SK-N-MC (cell line): ENCODE measurements around the gene FADS1.

Source experiments
- EZH2 ChIP-seq: fragments of 200-600 bp; sonication (generic); IDR thresholded peaks from one replicate; pipeline ENCODE4 v1.6.1; 2017; ENCODE audit warnings: antibody characterized with exemption
- FOXP2 ChIP-seq: optimal IDR thresholded peaks from 2 replicates; pipeline ENCODE3; 2011; ENCODE audit warnings: mild to moderate bottlenecking, moderate library complexity; ENCODE audit not compliant: insufficient read depth; ENCODE audit errors: extremely low read length, control extremely low read depth
- POLR2AphosphoS5 ChIP-seq: IDR thresholded peaks from 2 replicates; pipeline ENCODE4 v1.6.1; 2012; ENCODE audit warnings: mild to moderate bottlenecking, low read depth, low read length, borderline replicate concordance

DNA sequence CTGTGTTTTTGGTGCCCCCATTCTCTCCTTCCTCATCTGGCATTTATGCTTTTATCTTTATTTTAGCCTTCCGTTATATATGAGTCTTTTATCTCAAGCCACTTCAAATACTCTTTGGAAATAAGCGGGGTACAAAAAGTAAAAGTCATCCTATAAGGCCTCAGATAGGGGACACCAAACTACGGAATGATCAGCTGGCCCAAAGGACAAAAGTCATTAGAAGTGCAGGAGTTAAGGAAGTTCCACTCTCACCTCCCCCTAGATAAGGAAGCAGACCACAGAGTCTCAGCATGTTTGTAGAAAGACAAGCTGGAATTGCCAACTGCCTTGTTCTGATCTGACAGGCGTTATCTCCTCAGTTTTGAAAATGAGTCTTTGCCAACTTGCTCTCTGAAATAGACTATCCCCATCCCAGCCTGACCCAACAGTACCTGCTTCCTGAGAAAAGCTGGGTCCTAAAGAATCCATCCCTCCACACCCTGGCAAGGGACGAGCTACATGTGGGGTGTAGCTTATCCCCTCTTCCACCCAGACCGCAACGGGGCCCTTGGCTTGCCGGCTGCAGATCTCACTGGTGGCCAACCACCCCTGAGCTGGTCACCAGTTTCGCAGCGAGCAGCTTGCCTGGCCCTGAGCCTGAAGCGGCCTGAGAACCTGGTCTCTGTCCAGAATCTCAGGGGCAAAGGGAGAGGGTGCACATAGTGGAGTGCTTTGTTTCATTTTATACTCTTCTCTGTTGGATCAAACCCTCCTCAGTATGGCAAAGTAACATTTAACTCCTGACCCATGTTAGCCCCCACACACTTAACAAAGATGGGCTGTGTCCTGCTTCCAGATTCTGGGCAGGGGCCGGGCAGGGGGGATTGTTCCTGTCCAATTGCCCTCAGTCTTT, 25.1 kb upstream of the FADS1 start:
- TF ChIP-seq EZH2 (no peak), POLR2AphosphoS5 (no peak), FOXP2 (no peak)
